CD1c-positive myeloid dendritic cell (primary cell): ENCODE measurements around the gene LMBR1.
"Not testable (repeated sequence)": the region's sequence is repeated elsewhere in the genome, so short reads cannot be mapped to it uniquely, and the experiment has no call there.

Experiments used
- DNase-seq: peaks from one replicate; pipeline ENCODE4 v3.0.0-alpha.2; 2016; ENCODE audit errors: extremely low spot score

Gene LMBR1

DNA sequence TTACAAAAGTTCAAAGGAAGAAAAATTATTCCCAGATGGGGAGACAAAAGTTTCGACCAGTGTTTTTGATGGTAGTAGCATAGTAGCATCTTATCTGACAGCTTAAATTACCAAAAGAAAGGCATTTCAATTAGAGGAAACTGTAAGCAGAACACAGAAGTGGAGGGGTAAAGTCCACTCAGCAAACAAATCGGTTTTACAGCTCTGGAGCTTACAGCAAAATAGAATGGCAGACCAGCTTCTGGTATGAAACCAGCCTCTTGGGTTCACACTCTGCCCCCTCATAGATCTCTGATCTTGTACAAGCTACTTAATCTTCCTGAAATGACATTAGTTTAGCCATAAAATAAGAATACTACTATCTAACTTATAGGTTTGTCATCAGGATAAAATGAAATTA is 133.8 kb downstream of the LMBR1 start:
- DNase-seq: no peak

DNA sequence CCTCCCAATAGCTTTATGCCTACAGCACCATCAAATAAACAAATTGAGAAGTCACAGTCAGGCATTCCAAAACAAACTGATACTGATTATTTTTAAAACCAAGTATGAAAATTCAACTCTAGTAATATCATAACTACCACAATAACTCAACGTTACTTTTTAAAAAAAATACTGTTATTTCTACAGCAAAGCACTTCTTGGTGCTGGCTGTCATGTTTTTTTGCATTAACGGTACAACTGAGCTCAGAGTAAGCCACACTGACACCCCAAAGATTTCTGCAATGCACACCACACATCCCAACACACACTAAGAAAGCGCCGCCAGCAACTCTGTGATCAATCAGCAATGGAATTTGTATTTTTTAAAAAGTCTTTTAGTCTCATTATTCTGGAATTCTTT is 138.8 kb downstream of the LMBR1 start:
- no peak for DNase-seq

DNA sequence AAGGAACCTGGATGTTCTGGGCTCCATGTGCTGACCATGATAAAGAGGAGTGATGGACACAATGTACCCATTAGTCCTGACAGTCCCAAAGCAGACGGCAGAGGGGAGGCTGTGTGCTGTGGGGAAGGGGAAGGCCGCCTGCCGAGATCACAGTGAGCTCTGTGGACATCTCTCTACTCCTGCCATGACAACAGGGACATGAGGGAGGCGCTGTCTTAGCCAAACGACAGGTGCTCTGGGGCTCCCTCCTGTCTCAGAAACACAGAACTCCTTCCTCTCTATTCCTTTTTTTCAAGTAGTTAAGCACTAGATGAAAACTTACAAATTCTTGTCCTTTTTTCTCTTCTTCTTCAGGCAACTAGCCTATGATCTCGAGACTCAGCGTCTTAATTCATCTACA is 139.4 kb downstream of the LMBR1 start:
- DNase-seq: no peak

DNA sequence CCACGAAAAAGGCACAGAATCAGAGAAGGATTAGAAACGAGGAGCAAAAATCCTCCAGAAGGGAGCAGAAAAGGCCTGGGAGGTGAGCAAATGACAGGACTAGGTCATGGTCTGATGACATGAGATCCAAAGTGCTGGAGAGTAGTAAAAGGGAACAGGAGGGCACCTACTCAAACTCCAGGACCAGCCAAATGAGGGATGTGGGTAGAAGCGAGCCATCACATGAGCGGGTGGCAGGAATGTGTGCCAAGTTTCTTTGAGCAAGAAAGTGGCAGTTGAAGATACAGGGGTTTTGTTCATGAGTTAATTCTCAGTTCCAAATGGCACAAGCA is 139.8 kb downstream of the LMBR1 start:
- DNase-seq: peak; percentile 18

DNA sequence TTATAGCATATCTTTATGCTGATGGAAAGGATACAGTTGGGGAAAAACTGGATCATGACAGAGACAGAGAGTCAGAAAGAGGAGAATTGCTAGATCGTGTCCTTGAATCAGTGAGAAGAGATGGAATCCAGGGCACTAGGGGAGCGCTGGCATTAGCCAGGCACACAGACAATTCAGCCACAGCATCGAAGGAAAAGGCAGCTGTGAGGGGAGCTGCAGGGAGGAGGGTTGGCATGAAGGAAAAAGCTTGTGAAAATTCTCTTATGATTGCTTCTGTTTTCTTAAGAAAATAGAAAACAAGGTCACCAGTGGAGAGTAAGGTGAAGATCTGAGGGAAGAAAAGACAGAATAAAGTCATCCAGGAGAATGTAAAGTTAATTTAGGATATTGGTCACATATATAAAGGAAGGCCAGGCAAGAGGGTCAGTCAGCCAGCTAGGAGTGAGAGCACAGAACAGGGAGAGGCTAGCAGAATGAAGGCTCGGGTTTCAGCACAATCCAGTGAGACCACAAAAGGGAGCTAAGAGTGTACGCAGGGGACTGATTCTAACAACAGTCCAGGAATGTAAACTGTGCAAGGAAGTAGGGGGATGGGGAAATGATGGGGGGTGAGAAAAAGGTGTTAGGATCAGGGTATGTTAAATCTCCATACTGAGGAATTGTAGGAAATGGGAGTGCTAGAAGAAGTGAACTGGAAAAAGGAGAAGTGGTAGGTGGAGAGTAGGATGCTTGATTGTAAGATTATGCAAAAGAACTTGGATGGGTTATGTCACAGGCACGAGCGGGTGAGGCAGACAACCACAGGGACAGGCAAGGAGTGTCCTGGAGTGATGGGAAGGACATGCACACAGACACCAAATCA is 140.4 kb downstream of the LMBR1 start:
- no peak for DNase-seq

DNA sequence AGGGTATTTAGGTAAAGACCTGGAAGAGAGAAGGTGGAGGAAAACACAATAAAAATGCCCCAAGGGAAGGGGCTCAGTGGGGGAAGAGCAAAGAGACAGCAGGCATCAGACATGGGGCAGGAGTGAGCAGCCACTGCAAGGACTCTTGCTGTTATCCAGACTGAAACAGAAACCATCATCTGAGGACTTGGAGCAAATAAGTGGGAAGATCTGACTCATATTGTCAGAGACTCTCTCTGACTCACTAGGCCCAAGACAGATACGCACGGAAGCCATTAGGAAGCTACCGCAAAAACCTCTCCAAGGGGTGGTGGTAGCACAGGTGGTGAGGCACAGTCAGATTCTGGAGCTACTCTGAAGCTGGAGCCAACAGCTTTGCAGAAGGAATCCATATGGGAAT is 141.7 kb downstream of the LMBR1 start:
- peak; percentile 63 for DNase-seq

DNA sequence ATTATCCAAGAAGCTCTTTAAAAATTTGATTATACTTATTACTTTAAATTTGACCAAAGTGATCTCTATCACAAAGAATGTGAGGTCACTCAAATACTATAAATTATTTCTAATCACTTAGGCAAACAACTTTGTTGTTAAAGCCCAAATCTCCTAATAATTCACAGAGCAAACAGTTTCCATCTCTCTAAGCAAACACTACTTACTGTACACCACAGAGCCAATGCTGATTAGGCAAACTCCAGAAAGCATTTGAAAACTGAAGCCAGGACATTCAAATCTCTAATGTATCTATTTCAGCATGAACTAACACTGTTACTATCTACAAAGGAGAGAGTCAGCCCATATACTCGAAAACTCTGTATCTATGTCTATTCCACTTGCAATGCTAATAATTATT is 145.3 kb downstream of the LMBR1 start:
- DNase-seq: no peak

DNA sequence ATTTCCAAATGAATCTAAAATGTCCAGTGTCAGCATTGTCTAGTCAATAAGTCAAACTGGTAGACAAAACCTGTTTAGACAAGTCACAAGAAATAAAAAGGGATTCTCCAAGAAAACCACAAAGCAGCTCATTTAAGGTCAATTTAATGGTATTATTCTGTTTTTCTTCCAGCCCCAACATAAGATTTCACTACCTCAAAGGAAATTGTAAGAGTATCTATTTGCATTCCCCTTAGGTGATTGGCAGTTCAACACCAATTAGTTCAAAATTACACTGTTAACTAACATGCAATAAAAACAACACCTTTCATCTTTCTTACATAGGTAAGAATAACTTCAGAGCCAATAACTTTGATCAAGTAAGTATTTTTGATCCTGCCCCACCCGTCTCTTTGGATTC is 146.1 kb downstream of the LMBR1 start:
- no peak for DNase-seq

DNA sequence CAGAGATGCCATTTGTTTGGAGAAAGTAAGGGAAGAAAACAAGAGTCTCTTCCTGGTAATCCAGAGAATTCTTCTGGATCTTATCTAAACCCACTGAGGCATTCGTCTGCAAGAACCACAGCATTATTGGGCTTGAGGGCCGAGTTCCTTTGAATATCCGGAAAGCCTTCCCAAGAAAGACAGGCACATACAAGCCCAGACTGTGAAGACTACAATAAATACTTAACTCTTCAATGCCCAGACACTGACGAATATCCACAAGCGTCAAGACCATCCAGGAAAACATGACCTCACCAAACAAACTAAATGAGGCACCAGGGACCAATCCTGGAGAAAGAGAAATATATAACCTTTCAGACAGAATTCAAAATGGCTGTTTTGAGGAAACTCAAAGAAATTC is 153.4 kb downstream of the LMBR1 start:
- no peak for DNase-seq

DNA sequence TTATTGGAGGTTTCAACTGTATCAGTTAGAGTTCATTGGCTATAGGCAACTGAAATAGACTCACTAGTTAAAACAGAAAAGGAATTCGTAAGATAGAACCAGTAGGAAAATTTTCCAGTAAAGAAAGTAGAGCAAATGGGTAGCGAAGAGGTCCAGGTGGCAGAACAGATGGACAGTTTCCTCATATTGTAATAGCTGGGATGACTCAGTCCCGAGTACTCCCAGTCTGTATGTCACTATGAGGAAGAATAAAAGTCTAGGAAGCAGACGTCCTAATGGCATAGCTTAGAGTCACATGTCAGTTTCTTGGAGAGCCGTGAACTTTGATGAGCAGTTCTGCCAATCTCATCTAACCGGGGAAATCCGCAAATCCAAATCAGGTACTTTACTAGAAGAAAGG is 157.1 kb downstream of the LMBR1 start:
- DNase-seq: no peak

DNA sequence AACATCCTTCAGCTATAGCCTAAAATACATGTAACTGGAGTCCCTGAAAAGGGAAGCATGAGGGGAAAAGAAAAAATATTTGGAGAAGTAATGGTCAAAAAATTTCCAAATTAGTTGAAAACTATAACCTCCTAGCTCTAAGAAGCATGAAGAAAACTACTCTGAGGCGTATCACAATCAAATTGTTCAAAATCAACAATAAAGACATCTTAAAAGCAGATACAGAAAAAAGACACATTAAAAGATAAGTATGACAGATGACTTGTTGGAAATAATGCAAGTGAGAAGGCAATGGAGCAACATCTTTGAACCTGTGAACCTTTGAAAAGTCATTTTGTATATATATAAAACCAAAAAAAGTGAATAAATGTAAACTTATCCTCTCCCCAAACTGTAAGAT is 159.3 kb downstream of the LMBR1 start:
- no peak for DNase-seq

DNA sequence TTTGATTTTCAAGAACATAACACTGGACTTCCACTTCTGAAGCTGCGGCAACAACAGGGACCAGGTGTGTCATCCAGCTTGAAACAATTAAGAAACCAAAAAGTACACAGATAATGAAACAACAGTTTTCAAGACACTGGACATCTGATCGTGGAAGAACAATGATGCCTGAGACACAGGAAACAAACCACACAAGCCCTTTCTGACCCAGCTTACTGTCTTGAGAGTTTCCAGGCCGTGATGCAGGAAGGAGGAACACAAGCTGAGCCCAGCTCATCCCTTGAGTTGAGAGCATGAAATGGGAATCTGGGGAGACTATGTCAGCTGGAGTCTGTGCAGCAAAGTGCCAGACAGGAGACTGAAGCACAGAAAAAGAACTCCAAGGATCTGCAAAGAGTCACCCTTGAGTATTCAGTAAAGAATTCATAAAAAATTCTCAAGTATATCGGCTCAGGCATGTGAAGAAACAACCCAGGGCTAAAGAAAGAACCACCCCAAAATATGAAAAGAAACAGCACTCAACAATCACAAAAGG is 160.8 kb downstream of the LMBR1 start:
- DNase-seq: no peak

DNA sequence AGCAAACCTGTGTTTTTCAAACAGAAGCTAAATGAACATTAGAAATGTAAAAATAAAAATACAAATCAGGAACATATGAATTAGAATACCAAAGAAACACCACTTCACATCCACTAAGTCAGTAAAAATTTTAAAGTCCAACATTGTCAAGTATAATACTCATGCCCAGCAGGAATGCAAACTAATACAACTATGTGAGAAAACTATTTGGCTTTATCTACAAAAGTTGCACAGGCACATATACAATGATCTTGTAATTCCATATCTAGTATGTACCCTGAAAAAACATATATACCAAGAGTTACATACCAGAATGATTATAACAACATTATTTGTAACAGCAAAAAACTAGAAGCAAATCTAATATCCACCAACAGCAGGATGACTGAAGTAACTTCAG is 161.3 kb downstream of the LMBR1 start:
- DNase-seq: no peak

DNA sequence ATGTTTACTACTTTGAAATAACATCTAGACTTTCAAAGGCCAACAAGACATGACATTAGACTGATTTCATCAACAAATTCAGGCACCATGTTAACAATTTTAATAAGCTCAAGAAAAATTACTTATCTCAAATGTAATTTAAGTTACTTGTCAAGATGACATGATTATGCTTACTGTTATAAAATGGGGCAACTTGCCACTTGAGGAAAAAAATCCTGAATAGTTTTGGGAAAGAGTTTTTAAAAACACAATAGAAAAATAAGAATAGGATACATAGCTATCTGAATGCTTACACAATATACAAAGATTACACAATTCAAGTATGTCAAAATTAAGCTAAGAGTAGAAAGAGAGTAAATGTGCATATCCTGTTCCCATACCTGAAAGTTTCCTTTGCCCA is 167.0 kb downstream of the LMBR1 start:
- DNase-seq: no peak

DNA sequence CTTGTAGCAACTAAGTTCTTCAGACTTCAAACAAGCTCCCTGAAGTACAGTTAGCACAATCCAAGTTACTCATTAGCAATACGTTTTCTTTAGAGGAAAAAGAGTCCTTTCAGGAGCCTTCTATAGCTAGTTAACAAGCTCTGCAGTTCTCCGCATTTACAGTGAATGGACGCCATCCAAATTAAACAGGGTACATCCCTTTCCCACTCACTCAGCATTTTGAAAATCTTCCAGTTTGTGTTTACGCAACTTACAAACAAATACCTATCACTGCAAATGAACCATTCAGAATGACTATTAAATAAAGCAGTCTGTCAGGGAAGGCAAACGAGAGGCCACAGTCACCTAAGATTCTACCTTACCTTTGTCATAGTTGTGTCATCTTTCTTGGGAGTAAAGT is 167.9 kb downstream of the LMBR1 start:
- DNase-seq: no peak

DNA sequence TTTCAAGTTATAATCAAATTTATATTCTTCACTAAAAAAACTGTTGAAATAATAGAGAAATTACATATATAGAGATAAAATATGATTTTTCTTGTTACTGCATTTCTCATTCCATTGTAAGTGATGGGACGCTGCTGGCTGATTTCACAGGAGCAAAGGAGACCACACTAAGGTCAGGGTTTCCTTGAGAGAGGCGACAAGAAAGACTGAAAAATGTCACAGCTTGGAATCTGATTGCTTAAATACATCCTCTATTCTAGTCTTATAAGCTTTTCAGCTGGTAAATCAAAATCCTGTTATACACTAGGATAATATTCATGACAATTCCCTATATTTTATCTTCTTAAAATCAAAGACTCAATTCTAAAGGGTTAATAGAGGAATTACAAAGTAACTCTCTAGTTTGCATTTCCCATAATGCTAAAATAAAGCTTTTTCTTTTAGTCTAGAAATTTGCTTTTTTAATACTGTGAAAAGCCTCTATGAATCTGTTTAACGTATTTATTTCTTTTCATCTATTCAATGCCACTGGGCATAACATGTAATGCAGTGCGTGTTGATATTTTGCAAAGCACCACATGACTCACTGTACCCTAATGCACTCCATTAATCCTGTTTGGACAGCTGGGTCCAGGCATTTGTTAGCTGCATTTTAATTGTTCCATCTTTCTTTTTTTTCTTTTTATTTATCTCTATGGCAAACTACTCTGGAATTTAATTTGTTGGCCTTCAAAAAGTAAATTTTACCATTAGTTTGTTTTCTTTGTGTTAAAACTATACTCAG is 170.7 kb downstream of the LMBR1 start:
- DNase-seq: no peak

DNA sequence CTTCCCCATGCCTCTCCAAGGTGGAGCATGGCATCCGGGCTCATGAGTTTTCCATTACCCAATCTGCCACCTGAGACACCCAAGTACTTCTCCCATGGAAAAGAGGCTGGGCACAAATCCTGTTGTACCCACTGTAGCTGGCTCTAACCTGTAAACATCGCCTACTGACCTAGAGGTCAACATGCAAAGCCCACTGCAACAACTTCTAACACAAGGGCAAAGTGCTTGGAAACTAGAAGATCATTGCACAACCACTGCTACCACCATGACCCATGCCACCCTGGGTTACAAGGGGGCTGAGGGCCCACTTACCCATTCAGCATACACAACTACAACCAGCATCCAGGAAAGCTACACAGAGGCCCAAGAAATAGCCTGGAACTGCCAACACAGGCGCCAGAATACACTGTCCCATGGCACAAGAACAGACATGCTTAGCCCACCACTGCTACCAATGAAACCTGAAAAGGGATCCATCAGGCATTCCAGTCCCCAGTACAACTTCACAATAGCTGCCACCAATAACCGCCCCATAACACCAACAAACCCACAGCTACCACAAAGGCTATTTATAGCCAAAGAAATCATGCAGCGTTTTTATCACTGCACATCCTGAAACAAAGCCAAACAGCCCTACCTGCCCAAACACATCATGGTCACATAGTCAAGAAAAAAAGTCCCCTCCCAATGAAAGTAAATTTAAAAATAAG is 189.1 kb downstream of the LMBR1 start:
- no peak for DNase-seq

DNA sequence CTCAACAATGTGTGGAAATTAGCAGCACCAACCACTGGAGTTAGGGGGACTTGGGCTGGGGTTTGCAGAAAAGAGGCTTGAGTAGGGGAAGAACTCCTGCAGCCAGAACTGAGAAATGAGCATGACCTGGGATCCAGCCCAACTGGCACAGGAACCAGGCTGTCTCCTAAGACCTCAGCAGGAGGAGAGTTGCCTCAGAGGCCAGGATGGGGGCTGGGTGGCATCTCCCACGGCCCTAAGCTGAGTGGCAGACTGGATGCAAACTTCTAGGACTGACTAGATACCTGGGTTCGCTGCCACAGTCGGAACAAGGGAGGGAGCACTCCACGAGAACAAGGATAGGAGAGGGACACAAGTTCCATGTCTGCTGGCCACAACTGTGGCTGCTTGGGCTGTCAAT is 189.8 kb downstream of the LMBR1 start:
- DNase-seq: no peak

DNA sequence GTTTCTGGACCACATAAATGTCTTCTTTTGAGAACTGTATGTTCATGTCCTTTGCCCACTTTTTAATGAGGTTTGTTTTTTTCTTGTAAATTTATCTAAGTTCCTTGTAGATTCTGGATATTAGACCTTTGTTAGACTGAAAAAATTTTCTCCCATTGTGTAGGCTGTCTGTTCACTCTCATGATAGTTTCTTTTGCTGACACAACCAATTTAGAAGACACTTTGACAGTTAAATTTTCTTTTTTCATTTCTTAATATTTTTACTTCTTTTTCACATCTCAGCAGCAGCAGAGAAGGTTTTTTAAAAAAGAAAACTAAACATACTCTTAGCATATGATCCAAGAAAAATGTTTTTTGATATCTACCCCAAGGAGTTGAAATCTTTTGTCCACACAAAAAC is 190.6 kb downstream of the LMBR1 start:
- no peak for DNase-seq

DNA sequence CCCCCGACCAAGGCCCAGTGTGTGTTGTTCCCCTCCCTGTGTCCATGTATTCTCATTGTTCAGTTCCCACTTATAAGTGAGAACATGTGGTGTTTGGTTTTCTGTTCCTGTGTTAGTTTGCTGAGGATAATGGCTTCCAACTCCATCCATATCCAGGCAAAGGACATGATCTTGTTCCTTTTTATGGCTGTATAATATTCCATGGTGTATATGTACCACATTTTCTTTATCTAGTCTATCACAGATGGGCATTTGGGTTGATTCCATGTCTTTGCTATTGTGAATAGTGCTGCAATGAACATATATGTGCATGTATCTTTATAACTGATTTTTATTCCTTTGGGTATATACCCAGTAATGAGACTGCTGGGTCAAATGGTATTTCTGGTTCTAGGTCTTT is 191.2 kb downstream of the LMBR1 start:
- not testable (repeated sequence) for DNase-seq

DNA sequence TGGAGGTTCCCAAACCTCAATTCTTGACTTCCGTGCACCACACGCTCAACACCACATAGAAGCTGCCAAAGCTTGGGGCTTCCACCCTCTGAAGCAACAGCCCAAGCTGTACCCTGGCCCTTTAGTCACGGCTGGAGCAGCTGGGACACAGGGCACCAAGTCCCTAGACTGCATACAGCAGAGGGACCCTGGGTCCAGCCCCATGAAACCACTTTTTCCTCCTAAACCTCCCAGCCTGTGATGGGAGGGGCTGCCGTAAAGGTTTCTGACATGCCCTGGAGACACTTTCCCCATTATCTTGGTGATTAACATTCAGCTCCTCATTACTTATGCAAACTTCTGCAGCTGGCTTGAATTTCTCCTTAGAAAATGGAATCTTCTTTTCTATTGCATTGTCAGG is 194.5 kb downstream of the LMBR1 start:
- DNase-seq: not testable (repeated sequence)

DNA sequence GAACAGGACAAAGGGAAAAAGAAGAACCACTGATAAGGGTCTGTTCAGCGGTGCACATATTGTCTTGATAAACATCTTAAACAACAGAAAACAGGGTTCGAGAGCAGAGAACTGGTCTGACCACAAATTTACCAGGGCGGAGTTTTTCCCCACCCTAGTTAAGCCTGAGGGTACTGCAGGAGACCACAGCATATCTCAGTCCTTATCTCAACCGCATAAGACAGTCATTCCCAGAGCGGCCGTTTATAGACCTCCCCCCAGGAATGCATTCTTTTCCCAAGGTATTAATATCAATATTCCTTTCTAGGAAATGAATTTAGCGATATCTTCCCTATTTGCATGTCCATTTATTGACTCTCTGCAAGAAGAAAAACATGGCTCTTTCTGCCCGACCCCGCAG is 195.7 kb downstream of the LMBR1 start:
- not testable (repeated sequence) for DNase-seq

DNA sequence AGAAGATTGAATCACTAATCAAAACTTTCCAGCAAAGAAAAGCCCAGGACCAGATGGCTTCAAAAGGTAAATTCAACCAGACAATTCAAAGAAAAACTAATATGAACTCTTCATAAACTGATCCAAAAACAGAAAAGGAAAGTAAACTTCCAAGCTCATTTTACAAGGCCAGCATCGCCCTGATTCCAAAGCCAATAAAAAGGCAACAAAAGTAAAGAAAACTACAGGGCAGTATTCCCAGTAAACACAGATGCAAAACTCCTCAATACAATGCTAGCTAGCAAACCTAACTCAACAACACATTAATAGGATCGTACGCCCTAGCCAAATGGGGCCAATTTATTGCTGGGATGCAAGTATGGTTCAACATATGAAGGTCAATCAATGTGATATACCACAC is 199.4 kb downstream of the LMBR1 start:
- DNase-seq: no peak
